ENCODE data around the gene SETBP1. TPM values are rescaled to one million over a fixed set of nuclear protein-coding genes. Genes with fewer than 3 reads are reported as not detected.

Gene SETBP1
- total and polyA plus RNA-seq, 9 of the 15 experiments (the other 6 are each of a cell fraction or from before 2014, with no cell fraction given): under 0.01 to 0.13 (median 0.04) TPM

DNA sequence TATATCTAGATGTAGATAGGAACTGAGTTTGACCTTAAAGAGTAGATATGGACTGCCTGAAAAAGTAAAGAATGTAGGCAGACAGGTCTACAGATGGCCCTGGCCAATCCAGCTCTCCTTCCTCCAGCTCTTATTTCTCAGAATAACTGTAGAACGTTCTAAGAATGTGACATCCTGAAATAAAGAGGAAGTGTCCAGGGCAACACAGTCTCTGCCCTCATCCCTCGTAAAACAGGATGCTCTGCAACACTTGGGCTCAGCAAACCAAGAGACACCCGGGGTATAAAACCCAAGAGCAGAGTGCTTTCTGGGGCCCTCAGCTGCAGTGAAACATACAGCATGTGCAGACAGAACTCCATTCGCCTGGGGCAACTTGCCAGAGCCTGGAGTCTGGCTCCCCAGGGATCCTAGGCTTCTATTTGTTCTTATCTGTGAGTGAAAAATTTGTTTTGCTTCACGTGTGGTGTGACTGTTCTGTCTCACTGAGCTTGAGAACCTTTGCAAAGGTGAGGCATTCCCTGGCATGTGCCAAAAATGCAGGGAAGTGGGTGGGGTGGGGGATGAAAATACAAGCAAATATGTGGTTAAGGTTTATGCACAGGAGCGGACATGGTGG lies 401.0 kb downstream of the SETBP1 start:
- Histone ChIP-seq H3K9me3 (replicated peaks; ENCODE audit: control insufficient read depth, insufficient read depth, low read depth, low read length) (no peaks in the 10 kb centered on the region), H3K27ac (ENCODE audit: extremely low read depth, low read depth, low read length) (no peak overlapping the region), H3K9ac (ENCODE audit: insufficient read depth in 1 of 2, low read depth in 2 of 2, low read length in 2 of 2) (no peak overlapping the region), H2AFZ (ENCODE audit: low read depth, low read length) (no peak overlapping the region), H3K27me3 (ENCODE audit: control insufficient read depth in 2 of 2, insufficient read depth in 2 of 2, low read length in 2 of 2) (no peaks in the 10 kb centered on the region), H3K4me3 (no peak overlapping the region), H3K79me2 (ENCODE audit: control insufficient read depth, insufficient read depth, low read length) (no peaks in the 10 kb centered on the region), H3K36me3 (ENCODE audit: control insufficient read depth, insufficient read depth, low read length) (no peaks in the 10 kb centered on the region), H3K4me2 (ENCODE audit: insufficient read depth, low read length) (no peak overlapping the region), H3K9me1 (ENCODE audit: control insufficient read depth, insufficient read depth, low read length) (no peaks in the 10 kb centered on the region), H3K4me1 (replicated peaks in 1 of 2; ENCODE audit: control insufficient read depth in 2 of 2, insufficient read depth in 2 of 2, low read length in 2 of 2) (no peaks in the 10 kb centered on the region; a peak in 1 of 5 replicates), H4K20me1 (replicated peaks; ENCODE audit: control insufficient read depth, insufficient read depth, low read length) (no peaks in the 10 kb centered on the region)
- FAIRE-seq: no peak
- ATAC-seq: no peak
- in situ Hi-C loops (cut with MboI): no loop called here
- TF ChIP-seq EGR1 (conservative IDR thresholded peaks at IDR 0.05): no peak
- peak; percentile 54; the same call in 1 of the 2 replicates for TF ChIP-seq SPI1 (IDR thresholded peaks at IDR 0.05; ENCODE audit: borderline replicate concordance, low read depth, low read length)
- no peak for TF ChIP-seq RAD51 (IDR thresholded peaks at IDR 0.05; ENCODE audit: borderline replicate concordance, low read depth)
- no peak for TF ChIP-seq ZSCAN29 (IDR thresholded peaks at IDR 0.05)
- no peak for TF ChIP-seq IRF2 (CRISPR knock-in tag; IDR thresholded peaks at IDR 0.05)
- ChIA-PET CTCF (ENCODE audit: low intra/inter-chr PET ratio) (no interaction called here), POLR2A (no interaction called here)
- no peak for DNase-seq (ENCODE audit: extremely low read depth in 1 of 4, low spot score in 3 of 4)
- 6% methylated on average over 6 of the region's 6 CpGs for WGBS (ENCODE audit: insufficient coverage, low coverage, missing lambda C conversion rate)
- no TSS peak for BruUV-seq (replicated peaks)
- intact Hi-C loops (cut with micrococcal nuclease): no loop called here

DNA sequence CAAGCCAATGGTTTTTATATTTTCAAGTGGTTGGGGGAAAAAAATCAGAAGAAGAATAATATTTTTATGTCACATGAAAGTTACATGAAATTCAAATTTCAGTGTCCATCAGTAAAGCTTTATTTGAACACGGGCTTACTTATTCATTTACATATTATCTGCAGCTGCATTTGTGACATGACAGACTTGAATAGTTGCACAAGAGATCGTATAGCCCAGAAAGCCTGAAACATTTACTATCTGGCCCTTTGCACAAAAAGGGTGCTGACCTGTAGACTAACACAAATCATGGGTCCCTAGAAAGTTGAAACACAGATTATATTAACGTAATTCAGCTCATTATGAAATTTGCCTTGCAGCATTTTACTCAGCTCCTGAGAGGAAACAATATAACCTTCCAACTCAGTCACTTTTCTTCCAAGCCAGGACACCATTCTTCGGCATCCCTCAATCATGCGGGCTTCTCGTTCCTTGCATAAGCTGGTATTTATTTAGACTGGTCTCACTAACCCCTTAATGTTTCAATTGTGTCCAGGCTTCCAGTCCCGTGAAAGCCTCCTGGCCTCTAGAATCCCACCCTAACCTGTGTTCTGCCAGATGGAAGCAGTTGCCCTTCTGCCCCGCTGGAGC lies 402.7 kb downstream of the SETBP1 start:
- no TSS peak for BruUV-seq (replicated peaks)
- H2AFZ ChIP-seq (ENCODE audit: low read depth, low read length): no peak overlapping the region
- POLR2A ChIA-PET: no interaction called here
- TF ChIP-seq FUS (optimal IDR thresholded peaks at IDR 0.05; ENCODE audit: low read depth, low read length) (no peak), ETV6 (IDR thresholded peaks at IDR 0.05; ENCODE audit: borderline replicate concordance in 1 of 2, low read depth in 2 of 2, low read length in 1 of 2) (no peak), ETV6 (CRISPR knock-in tag; IDR thresholded peaks at IDR 0.05; ENCODE audit: borderline replicate concordance) (no peak), NFE2 (IDR thresholded peaks at IDR 0.05; ENCODE audit: low read depth) (no peak), TBL1XR1 (IDR thresholded peaks at IDR 0.05; ENCODE audit: low read length in 2 of 2) (no peak), KLF6 (CRISPR knock-in tag; IDR thresholded peaks at IDR 0.05; ENCODE audit: borderline replicate concordance) (no peak)
- TF ChIP-seq, protein P1, sequence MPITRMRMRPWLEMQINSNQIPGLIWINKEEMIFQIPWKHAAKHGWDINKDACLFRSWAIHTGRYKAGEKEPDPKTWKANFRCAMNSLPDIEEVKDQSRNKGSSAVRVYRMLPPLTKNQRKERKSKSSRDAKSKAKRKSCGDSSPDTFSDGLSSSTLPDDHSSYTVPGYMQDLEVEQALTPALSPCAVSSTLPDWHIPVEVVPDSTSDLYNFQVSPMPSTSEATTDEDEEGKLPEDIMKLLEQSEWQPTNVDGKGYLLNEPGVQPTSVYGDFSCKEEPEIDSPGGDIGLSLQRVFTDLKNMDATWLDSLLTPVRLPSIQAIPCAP (CRISPR knock-in tag; IDR thresholded peaks at IDR 0.05; ENCODE audit: borderline replicate concordance): no peak
- TF ChIP-seq, protein P2, sequence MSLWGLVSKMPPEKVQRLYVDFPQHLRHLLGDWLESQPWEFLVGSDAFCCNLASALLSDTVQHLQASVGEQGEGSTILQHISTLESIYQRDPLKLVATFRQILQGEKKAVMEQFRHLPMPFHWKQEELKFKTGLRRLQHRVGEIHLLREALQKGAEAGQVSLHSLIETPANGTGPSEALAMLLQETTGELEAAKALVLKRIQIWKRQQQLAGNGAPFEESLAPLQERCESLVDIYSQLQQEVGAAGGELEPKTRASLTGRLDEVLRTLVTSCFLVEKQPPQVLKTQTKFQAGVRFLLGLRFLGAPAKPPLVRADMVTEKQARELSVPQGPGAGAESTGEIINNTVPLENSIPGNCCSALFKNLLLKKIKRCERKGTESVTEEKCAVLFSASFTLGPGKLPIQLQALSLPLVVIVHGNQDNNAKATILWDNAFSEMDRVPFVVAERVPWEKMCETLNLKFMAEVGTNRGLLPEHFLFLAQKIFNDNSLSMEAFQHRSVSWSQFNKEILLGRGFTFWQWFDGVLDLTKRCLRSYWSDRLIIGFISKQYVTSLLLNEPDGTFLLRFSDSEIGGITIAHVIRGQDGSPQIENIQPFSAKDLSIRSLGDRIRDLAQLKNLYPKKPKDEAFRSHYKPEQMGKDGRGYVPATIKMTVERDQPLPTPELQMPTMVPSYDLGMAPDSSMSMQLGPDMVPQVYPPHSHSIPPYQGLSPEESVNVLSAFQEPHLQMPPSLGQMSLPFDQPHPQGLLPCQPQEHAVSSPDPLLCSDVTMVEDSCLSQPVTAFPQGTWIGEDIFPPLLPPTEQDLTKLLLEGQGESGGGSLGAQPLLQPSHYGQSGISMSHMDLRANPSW (CRISPR knock-in tag; IDR thresholded peaks at IDR 0.05): no peak

More for the DNA sequence above, 402.7 kb downstream of the SETBP1 start:
- DNase-seq (ENCODE audit: extremely low read depth in 1 of 4, low spot score in 3 of 4): no peak
- Histone ChIP-seq H3K9me3 (replicated peaks; ENCODE audit: control insufficient read depth, insufficient read depth, low read depth, low read length) (no peaks in the 10 kb centered on the region), H3K4me1 (replicated peaks in 1 of 2; ENCODE audit: control insufficient read depth in 2 of 2, insufficient read depth in 2 of 2, low read length in 2 of 2) (no peaks in the 10 kb centered on the region; a peak in 1 of 5 replicates), H4K20me1 (replicated peaks; ENCODE audit: control insufficient read depth, insufficient read depth, low read length) (no peaks in the 10 kb centered on the region), H3K79me2 (ENCODE audit: control insufficient read depth, insufficient read depth, low read length) (no peaks in the 10 kb centered on the region), H3K9ac (ENCODE audit: insufficient read depth in 1 of 2, low read depth in 2 of 2, low read length in 2 of 2) (no peak overlapping the region), H3K27ac (ENCODE audit: extremely low read depth, low read depth, low read length) (no peak overlapping the region), H3K4me3 (no peak overlapping the region), H3K4me2 (ENCODE audit: insufficient read depth, low read length) (no peak overlapping the region), H3K27me3 (ENCODE audit: control insufficient read depth in 2 of 2, insufficient read depth in 2 of 2, low read length in 2 of 2) (no peaks in the 10 kb centered on the region), H3K9me1 (ENCODE audit: control insufficient read depth, insufficient read depth, low read length) (no peaks in the 10 kb centered on the region), H3K36me3 (ENCODE audit: control insufficient read depth, insufficient read depth, low read length) (no peaks in the 10 kb centered on the region)
- CTCF ChIA-PET (ENCODE audit: low intra/inter-chr PET ratio): no interaction called here
- intact Hi-C loops (cut with micrococcal nuclease) (no loop called here), in situ Hi-C loops (cut with MboI) (no loop called here)
- FAIRE-seq: no peak
- 18% methylated on average over 8 of the region's 8 CpGs for WGBS (ENCODE audit: insufficient coverage, low coverage, missing lambda C conversion rate)
- no peak for ATAC-seq
